Glomerular endothelial cell (primary cell): Measurements from ENCODE around the gene B4GALT1. TPM values are rescaled to one million over a fixed set of nuclear protein-coding genes. Genes with fewer than 3 reads are reported as not detected.

Experiments
- total RNA-seq: library from RNA; depleted of rRNA; stranded (reverse); fragments of >200 nt; gene quantifications from 2 replicates; pipeline ENCODE4 v1.2.3, GENCODE V29; 2015

The B4GALT1 gene
- total RNA-seq, 1 donor from 2014 or later, result 71.0 TPM

Other genes with a start within 250 kb of the B4GALT1 start
- 25.7 and 40.5 TPM in 2 replicates for gene APTX, start 165.7 kb downstream of the B4GALT1 start, total RNA-seq
- 197 and 203 TPM in 2 replicates for gene DNAJA1, start 142.1 kb downstream of the B4GALT1 start, total RNA-seq
- 12.3 and 16.0 TPM in 2 replicates for gene SMU1, start 90.7 kb downstream of the B4GALT1 start, total RNA-seq
- not detected in 2 replicates for gene SPINK4, start 72.8 kb upstream of the B4GALT1 start, total RNA-seq
- 46.4 and 53.4 TPM in 2 replicates for gene BAG1, start 97.4 kb upstream of the B4GALT1 start, total RNA-seq
- 56.5 and 64.9 TPM in 2 replicates for gene CHMP5, start 97.7 kb upstream of the B4GALT1 start, total RNA-seq
- 19.2 and 24.0 TPM in 2 replicates for gene NFX1, start 123.2 kb upstream of the B4GALT1 start, total RNA-seq
- gene AQP7, start 235.2 kb upstream of the B4GALT1 start, total RNA-seq, result not detected in 2 replicates